Activated CD8-positive, alpha-beta memory T cell treated with anti-CD3 and anti-CD28 coated beads, Interleukin-2, amount 50 U/mL, for 48 hours (primary cell): ENCODE results near the gene SLC8B1.

Experiments used
- DNase-seq: peaks from one replicate; pipeline ENCODE4 v3.0.0-alpha.2; 2020

The SLC8B1 gene

DNA sequence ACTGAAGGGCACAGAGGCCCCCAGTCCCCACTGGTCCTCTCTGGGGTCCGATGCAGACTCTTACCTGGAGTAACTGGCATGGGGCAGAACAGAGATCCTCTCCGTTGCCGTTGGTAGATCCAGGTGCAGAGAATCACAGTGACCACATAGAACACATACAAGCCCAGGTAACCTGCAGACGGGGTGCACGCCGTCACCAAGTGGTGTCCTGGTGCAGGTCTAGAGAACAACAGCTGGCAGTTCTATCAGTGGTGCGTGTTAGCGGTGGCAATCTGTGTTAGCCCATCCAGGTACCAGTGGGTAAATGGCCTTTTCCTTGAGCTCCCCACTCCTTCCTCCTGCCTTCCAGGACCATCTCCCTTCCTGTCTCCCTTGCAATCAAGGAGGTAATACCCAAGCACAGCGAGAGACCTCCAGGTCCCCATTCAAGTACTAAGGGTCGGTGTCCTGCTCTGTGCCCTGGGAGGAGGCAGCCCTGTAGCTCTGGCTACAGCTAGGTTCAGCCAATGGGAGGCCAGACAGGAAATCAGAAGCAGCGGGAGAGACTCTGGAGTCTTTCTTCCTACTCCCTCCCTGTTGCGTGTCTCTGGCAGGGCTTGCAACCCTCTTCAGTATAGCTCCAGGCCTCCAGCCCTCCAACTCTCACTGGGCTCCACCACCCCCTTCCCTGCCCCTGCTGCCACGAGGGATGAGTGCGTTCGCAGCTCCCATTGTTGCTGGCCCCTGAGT, 15.8 kb downstream of the SLC8B1 start:
- DNase-seq, result no peak

DNA sequence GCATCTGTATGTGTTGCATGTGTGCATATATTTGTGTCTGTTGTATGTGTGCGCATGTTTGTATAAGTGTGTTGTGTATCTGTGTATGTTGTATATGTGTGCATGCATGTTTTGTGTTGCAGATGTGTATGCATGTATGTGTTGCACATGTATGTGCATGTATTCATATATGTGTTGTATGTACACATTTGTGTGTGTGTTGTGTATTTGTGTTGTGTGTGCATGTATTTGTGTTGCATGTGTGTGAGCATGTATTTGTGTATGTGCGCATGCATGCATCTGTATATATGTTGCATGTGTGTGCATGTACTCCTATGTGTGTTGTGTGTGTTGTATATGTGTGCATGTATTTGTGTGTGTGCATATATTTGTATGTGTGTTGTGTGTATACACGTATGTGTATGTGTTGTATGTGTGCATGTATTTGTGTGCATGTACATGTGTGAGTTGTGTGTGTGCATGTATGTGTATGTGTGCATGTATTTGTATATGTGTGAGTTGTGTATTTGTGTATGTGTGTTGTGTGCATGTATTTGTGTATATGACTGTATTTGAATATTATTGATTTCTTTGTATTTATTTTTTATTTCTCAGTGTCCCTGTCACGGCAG, 16.8 kb downstream of the SLC8B1 start:
- DNase-seq, result no peak

DNA sequence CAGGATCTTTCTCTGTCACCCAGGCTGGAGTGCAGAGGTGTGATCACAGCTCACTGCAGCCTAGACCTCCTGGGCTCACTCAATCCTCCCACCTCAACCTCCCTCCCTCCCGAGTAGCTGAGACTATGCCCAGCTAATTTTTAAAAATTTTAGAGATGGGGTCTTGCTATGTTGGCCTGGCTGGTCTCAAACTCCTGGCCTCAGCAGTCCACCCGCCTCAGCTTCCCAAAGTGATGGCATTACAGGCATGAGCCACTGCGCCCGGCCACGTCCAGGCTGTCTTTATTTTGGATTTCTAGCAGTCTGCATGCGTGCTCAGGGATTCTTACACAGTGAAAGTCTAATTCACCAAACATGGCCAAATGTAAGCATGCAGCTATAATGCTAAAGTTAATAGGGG, 17.8 kb downstream of the SLC8B1 start:
- no peak for DNase-seq

DNA sequence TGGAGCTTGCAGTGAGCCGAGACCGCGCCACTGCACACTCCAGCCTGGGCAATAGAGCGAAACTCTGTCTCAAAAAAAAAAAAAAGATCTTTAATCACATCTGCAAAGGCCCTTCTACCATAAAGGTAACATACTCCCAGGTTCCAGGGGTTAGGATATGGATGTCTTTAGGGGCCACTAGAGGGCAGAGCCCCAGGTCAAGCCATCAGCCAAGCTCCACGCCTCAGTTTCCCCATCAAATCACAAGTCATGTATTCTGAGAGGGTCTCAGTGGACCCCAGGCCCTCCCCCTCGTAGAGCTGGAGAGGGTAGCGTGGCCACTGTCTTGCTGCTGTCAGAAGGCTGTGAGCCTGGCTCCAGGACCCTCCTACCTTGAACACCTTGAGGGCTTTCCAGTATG, 18.8 kb downstream of the SLC8B1 start:
- no peak for DNase-seq

DNA sequence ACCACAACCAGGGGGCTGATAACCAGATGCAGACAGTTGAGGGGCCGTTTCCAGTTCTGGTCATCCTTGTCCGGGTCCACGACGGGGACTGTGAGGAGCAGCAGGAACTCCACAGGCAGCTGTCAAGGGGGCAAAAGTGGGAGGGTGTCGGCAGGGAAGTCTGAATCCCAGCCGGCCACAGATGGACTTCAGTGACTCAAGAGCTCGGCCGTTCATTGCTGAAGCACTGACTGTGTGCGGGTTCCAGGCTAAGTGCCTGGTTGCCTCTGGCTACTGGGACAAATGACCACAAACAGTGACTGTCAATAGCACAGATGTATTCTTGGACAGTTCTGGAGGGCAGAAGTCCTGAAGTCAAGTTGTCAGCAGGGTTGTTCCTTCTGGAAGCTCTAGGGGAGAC, 19.6 kb downstream of the SLC8B1 start:
- no peak for DNase-seq

DNA sequence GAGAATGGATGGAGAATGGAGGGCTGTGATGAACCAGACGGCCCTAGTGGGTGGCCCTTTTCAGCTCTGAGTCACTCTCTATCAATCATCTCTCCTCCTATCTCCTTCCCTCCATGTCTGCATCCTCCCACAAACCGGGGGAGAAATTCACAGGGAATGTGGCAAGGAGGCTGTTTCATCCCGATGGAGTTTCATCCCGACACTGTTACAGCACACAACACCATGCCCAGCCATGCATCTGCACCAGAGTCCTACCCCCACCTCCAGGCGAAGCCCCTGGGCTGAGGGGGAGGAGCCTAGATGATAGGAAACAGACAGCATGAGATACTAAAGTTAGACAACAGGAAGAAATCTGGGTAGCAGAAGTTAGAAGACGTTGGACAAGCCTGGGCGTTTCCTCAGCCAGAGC, 20.8 kb downstream of the SLC8B1 start:
- no peak for DNase-seq

DNA sequence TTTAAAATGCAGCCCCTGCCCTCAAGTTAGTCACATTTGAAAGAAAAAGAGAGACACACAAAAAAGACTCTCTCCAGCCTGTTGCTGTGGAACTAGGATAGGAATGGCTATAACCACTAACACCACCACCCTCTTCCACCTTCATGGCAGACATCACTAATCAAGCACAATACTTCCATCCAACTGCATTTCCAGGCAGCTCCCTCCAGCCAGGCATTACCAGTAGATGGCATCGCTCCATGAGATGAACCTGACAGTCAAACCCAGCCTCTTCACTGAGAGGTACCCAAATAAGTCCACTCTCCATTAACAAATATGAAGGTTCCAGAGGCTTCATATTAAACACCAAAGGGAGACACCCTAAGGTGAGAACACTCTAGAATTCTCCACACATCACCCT, 24.4 kb downstream of the SLC8B1 start:
- DNase-seq, result no peak

DNA sequence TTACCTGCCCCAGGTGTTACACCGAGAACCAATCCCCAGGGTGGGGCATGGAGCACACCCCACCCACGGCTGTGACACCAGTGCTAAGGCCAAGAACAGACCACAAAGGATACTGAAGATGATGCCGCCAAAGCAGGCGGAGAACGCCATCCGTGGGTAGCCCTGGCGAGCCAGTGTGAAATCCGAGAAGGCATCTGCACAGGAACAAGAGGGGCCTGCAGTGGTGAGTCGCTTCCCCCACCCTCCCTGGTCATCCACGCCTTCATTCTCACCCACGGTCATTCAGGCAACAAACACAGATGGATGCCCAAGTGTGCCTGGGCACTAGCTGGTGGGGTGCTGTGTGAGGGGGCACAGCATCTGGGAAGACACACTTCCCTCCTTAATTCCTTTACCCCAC, 28.5 kb downstream of the SLC8B1 start:
- DNase-seq, result no peak

DNA sequence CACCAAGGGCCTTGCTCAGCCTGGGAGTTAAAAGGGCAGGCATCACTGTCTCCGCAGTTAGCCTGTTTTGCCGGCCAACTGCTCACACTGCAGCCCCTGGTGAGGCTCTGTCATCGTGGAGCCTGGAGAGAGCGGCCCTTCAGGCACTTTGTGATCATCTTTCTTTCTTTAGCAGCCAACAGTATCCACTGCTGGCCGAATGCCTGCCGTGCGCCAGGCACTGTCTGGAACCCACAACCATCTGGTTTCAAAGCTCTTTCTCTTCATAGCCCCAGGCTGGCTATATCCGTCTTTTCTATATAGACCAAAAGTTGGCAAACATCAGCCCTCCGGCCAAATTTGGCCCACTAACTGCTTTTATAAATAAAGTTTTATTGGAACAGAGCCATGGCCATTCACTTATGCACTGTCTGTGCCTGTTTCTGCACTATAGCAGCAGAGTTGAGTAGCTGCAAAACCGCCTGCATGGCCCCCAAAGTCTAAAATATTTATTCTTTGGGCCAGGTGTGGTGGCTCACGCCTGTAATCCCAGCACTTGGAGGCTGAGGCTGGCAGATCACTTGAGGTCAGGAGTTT, 29.5 kb downstream of the SLC8B1 start:
- DNase-seq, result no peak

DNA sequence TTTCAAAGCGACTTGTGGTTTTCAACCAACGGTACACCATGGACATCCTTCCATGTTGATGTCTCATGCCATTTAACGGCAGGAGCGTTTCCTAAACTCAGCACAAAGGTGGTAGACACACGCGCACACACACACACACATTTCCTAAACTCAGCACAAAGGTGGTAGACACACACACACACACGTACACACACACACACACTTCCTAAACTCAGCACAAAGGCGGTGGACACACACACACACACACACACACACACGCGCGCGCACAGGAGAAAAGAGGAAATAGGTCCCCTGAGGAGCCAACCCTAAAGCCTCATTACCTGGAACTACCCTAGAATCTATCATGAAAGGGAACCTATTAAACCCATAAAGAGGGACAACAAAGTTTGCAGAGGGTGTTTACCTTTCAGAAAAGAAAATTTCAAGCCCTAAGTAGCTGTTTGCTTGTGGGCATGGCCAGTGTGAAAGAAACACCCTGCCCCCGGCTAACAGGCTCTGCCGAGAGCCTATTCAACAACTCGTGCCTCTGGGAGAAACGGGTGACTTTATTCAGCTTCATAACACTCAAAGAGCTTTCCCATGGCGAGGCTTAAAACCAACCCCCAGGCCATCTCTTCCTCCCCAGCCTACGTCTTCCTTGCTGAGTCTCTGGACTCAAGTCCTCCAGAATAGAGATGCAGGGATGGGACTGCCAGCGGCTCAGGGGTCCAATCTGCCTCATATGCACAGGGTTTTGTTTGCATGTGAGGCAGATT, 31.8 kb downstream of the SLC8B1 start:
- DNase-seq, result no peak

DNA sequence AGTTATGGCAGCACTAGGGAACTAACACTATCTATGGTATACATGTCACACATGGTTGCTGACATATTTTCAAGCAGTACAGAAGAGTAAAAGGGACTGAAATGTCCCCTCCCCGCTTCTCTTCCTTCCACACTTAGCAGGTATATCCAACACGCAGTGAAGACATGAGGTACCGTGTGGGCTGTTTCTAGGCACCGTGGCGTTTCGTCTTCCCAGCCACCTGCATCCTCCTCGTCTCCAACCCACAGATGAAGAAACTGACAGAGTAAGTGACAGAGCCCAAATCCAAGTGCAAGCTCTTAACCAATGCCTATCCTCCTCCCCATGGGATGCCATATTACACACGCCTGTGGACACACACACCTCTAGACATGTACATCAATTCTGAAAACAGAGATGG, 32.4 kb downstream of the SLC8B1 start:
- no peak for DNase-seq

DNA sequence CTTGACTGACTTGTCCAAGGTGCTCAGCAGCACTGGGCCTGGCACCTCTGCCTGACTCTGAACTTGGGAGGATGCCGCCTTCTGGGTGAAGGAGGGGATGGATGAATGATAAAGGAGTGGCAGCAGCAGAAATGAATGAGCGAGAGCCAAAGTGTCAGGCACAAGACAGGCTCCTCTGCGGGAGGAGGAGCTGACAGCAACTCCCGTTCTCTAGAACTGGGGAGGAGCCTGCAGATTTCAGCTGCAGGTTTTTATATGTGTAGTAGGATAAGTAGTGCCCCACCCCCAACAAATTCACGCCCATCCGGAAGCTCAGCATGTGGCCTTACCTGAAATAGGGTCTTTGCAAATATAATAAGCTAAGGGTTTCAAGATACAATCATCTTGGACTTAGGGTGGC, 33.1 kb downstream of the SLC8B1 start:
- DNase-seq, result no peak

DNA sequence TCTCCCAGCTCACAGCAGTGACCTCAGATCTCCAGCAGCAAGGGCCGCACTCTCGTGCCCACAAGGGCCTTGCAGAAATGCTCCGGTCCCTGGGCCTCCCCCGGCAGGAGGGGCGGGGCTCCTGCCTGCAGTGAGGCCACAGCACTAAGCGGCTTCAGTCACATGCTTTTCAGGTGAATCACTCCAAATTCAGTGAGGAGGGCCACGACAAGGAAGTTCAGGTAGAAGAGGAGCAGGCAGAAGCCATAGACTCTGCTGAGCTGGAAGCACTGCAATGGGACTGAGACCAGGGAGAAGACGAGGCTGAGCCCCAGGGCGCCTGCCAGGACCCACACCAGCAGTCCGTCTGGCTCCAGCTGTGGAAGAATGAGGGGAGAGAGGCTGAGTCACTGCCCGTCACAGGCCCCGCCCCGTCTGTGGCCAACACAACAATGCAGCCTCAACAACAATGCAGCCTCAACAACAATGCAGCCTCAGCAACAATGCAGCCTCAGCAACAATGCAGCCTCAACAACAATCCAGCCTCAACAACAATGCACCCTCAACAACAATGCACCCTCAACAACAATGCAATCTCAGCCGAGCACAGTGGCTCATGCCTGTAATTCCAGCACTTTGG, 35.2 kb downstream of the SLC8B1 start:
- no peak for DNase-seq

DNA sequence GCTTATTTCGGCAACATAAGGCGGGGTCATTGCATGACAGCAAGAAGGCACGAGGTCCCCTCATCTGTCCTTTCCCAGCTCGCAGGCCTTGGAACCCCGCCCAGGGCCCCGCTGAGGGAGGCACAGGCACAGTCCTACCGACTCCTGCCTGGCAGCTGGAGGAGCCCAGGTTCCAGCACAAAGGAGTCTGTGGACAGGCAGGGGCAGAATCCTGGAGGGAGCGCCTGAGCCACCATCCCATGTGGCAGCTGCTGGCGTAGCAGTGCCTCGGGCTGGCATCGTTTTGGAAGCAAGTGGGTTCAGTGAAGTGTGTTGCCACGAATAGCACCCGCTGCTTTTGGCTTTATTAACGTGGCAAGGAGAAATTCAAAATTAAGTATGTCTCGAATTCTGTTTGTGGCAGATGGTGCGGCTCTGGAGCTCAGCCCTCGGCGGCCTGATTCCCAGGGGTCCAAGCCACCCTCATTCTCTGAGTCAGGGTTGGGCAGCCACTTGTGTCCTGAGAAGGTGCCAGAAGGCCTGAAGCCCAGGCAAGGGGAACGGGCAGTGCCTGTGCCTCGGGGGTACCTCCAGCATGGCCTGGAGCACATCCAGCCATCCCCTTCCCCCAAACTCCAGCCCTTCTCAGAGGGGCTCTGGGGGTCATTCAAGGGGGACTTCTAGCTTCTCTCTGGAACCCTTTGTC, 35.9 kb downstream of the SLC8B1 start:
- DNase-seq, result no peak

DNA sequence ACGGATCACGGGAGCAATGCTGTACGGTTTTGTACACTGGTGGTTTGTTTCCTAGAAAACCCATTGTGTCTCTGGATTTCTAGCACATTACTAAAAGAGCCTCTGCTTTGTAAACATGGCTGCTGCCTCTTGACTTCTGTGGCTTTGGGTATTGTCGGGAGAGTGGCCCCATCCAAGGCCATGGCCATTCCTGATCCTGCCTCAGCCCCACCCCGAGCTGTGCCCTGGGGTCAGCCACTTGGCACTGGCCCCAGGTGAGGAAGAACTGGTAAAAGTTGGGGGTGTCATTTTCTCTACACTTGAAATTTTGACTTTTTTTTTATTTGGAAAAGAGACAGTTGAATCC, 36.5 kb downstream of the SLC8B1 start:
- DNase-seq, result no peak

DNA sequence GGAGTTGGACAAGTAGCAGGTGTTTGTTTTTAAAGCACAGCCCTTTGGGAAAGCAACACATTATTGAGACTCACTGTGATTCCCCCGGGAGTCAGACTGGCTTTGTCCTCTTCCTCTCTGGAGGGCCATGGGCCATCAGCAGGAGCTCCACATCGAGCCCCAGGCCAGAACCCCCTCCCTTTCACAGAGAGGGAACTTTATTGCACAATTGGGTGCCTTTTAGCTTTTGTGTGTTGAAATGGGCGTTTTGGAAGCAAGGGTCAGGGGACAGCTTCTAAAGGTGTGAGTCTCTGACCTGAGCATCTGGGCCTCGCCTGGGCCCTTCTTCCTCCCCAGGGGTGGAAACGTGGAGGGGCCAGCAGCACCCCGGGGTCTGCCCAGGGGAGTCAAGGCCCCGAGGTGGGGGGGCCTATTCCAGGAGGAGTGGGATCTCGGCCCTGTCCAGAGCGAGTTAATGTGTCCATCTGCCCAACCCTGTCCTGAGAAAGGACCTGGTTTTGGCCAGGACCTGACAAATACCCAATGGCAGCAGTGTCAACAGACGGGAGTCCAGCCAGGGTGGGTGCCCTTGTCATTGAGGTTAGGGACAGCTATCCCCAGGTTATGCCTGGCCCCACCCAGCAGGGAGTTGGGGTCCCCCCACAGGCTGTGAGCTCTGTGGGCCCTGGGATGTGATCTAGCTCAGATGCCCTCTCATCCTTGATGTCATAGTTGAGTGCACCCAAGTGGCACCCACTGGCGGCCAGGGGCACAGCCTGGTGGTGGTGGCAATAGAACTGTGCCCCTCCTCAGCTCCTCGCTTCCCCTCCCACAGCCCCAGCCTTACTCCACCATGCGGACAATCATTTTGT, 37.1 kb downstream of the SLC8B1 start:
- DNase-seq, result no peak

DNA sequence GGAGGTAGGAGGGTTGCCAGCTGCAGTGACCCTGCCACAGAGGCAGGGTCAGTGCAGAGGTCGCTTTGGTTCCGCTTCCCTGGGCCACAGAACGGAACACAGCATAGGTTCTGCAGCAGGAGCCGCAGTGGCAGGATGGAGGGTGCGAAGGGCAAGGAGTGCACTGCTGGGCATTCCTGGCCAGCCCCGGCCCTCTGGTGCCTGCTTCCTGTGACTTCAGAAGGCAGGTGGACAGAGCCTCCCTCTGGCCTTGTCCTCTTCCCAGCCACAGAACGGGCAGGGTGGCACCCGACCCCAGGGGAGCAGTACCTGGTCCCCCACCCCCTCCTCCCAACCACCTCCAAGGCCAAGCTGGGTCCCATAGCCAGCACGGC, 37.7 kb downstream of the SLC8B1 start:
- DNase-seq, result no peak

DNA sequence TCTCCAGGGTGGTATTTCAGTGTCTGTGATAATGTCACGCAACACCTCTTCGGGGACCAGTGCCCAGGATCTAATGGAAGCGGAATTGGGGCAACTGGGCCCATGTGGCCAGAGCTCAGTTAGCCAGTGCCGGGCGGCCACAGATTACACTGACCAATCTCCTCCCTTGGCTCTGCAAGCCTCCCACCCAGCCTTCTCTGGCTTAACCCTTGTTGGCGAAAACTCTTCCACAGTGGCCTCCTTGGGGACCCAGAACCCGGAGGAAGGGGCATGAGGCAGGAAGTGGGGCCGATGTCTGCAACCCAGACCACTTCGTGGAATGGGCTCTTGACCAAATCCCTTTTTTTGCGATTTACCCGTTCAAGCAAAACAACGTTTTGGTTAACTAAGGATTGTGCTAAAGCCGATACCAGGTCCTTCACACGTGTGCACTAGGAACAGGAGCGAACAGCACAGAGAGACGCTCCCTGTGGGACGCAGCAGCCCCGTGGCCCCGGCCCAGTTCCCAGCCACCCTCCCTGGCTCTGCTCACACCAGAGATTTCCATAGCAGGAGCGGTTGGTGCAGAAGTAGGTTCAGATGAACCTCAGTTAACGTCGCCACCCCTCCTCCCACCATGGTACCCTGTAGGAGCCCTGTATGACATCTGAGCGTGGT, 38.2 kb downstream of the SLC8B1 start:
- no peak for DNase-seq

DNA sequence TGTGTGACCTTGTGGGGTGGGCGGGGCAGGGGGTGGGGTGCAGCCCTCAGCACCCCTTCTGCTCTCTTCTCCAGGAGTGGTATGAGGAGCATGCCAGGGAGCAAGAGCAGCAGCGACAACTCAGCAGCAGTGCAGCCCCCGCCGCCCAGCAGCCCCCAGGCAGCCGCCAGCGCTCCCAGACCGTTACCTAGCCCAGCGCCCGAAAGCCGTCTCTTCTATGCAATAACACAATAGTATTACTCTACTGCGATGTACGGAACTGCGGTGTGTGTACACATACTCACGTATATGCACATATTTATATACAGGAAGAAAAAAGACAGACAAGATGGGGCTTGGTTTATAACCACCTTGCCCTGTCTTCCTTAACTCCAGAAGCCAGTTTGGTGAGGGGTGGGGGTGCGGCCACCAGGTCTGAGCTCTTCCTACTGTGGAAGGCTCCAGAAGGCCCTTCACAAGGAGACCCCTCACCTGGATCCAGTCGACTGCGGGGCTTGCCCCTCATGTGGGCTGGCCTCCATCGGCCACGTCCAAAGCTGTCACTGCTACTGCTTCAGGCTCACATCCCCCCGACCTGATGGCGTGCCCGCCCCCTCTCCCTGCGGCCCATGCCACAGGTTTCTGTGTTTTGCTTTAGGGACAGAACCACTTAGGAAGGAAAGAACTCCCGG, 38.9 kb downstream of the SLC8B1 start:
- DNase-seq, result no peak

DNA sequence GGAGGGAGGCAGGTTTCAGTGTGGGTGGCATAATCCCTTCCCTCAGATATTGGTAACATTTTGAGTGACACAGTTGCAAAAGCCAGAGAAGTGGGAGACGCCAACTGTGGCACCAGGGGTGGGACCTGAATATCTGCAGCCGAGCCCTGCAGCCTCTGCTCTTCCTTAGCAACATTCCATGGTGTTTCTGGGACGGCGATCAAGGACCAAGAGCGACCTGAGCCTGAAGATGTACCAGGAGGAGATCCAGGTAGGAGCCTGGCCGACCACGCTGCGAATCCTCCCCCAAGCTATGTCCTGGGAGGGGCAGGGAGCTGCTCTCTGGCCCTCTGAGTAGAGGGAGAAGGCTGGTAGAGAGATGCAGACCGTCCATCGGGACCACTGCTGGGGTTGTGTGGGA, 41.8 kb downstream of the SLC8B1 start:
- no peak for DNase-seq

DNA sequence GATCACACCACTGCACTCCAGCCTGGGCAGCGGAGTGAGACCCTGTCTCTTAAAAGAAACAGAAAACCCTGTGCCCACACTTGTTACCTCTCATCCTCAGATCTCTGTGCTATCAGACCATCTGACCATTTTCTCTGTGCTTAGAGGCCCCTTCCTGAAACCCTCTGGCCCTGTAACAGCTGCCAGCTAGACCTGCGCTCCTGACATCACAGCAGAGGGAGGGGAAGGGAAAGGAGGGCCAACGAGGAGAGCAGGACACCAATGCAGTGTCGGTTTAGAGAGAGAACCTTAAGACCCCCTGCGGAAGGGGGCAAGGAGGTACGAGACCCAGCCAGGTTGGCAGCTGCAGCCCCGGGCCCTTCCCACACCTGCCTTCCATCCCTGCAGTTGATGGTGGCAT, 42.4 kb downstream of the SLC8B1 start:
- no peak for DNase-seq
